HUES48 (cell line): ENCODE results near the gene NBPF8.
A peak's percentile ranks its signal among the peaks of the same experiment; 100 is the strongest.
"Not testable (repeated sequence)": the region's sequence is repeated elsewhere in the genome, so short reads cannot be mapped to it uniquely, and the experiment has no call there.

Experiments
- H3K27ac ChIP-seq: one replicate; pipeline ENCODE4 v1.7.0; 2013; ENCODE audit warnings: low read depth, low read length, inconsistent platforms
- H3K27me3 ChIP-seq: 2 replicates; pipeline ENCODE4 v1.6.1; 2013; ENCODE audit warnings: mild to moderate bottlenecking, low read length; ENCODE audit not compliant: control insufficient read depth, insufficient read depth
- H3K36me3 ChIP-seq: 2 replicates; pipeline ENCODE4 v1.6.1; 2013; ENCODE audit warnings: low read length; ENCODE audit not compliant: control insufficient read depth, insufficient read depth
- H3K4me1 ChIP-seq: 2 replicates; pipeline ENCODE4 v1.6.1; 2013; ENCODE audit warnings: mild to moderate bottlenecking, low read length; ENCODE audit not compliant: control insufficient read depth, insufficient read depth
- H3K4me3 ChIP-seq: 2 replicates; pipeline ENCODE4 v1.5.1; 2013; ENCODE audit warnings: mild to moderate bottlenecking, low read depth, low read length
- H3K9ac ChIP-seq: 2 replicates; pipeline ENCODE4 v1.6.1; 2013; ENCODE audit warnings: mild to moderate bottlenecking, low read depth, low read length, moderate library complexity
- H3K9me3 ChIP-seq: 2 replicates; pipeline ENCODE4 v1.6.1; 2013; ENCODE audit warnings: low read length; ENCODE audit not compliant: control insufficient read depth, insufficient read depth

Gene NBPF8

GRCh38 chr1:120414911-120415480 is at the start of gene NBPF8:
Gene NBPF8 (plus strand): TSS chr1:120415035. CDS start chr1:120436523, 21,488 bp downstream.
- not testable (repeated sequence) for H3K36me3 ChIP-seq, H3K4me1 ChIP-seq, H3K9me3 ChIP-seq, H3K27ac ChIP-seq, H3K9ac ChIP-seq
- peak within 1 kb of the TSS; percentile 35; the same call in 1 of the 2 replicates for H3K4me3 ChIP-seq
- H3K27me3 ChIP-seq = peaks cover 15% of the 10 kb centered on the region

GRCh38 chr1:120367709-120368108 is 47.1 kb upstream of the NBPF8 start:
- not testable (repeated sequence) for H3K27ac ChIP-seq, H3K36me3 ChIP-seq, H3K27me3 ChIP-seq, H3K9me3 ChIP-seq, H3K9ac ChIP-seq, H3K4me1 ChIP-seq, H3K4me3 ChIP-seq

GRCh38 chr1:120386651-120387050 is 28.2 kb upstream of the NBPF8 start:
- not testable (repeated sequence) for H3K9me3 ChIP-seq, H3K4me1 ChIP-seq, H3K9ac ChIP-seq, H3K27me3 ChIP-seq, H3K36me3 ChIP-seq, H3K27ac ChIP-seq, H3K4me3 ChIP-seq

- H3K36me3 ChIP-seq, H3K9me3 ChIP-seq, H3K4me3 ChIP-seq, H3K27me3 ChIP-seq, H3K4me1 ChIP-seq, H3K27ac ChIP-seq, H3K9ac ChIP-seq: not testable (repeated sequence)
Observed at GRCh38 chr1:120388597-120389126, 26.2 kb upstream of the NBPF8 start.

- not testable (repeated sequence) for H3K9me3 ChIP-seq, H3K4me1 ChIP-seq, H3K27me3 ChIP-seq, H3K27ac ChIP-seq, H3K4me3 ChIP-seq, H3K36me3 ChIP-seq, H3K9ac ChIP-seq
Observed at GRCh38 chr1:120391365-120391764, 23.5 kb upstream of the NBPF8 start.

GRCh38 chr1:120393316-120394232 is 21.3 kb upstream of the NBPF8 start:
- not testable (repeated sequence) for H3K9me3 ChIP-seq, H3K4me3 ChIP-seq, H3K27ac ChIP-seq, H3K4me1 ChIP-seq, H3K27me3 ChIP-seq, H3K36me3 ChIP-seq, H3K9ac ChIP-seq

GRCh38 chr1:120405348-120405747 is 9.5 kb upstream of the NBPF8 start:
- not testable (repeated sequence) for H3K27me3 ChIP-seq, H3K4me3 ChIP-seq, H3K36me3 ChIP-seq, H3K4me1 ChIP-seq, H3K27ac ChIP-seq, H3K9ac ChIP-seq, H3K9me3 ChIP-seq

- not testable (repeated sequence) for H3K4me1 ChIP-seq, H3K27ac ChIP-seq, H3K36me3 ChIP-seq, H3K9me3 ChIP-seq, H3K9ac ChIP-seq
- Histone ChIP-seq H3K27me3 (peaks cover 14% of the 10 kb centered on the region), H3K4me3 (peak overlapping the region; percentile 35; the same call in 1 of the 2 replicates)
Observed at GRCh38 chr1:120414451-120414850, 384 bp upstream of the NBPF8 start.

- not testable (repeated sequence) for H3K9ac ChIP-seq, H3K4me1 ChIP-seq, H3K9me3 ChIP-seq, H3K36me3 ChIP-seq, H3K27ac ChIP-seq
- Histone ChIP-seq H3K27me3 (peaks cover 18% of the 10 kb centered on the region), H3K4me3 (peak overlapping the region; percentile 35; the same call in 1 of the 2 replicates)
Observed at GRCh38 chr1:120415492-120415961, 692 bp downstream of the NBPF8 start.

GRCh38 chr1:120425063-120425462 is 10.2 kb downstream of the NBPF8 start:
- not testable (repeated sequence) for H3K9ac ChIP-seq, H3K9me3 ChIP-seq, H3K4me3 ChIP-seq, H3K4me1 ChIP-seq, H3K36me3 ChIP-seq, H3K27ac ChIP-seq
- peaks cover 36% of the 10 kb centered on the region for H3K27me3 ChIP-seq

- not testable (repeated sequence) for H3K27ac ChIP-seq, H3K36me3 ChIP-seq, H3K9ac ChIP-seq, H3K9me3 ChIP-seq, H3K4me1 ChIP-seq, H3K4me3 ChIP-seq
- H3K27me3 ChIP-seq = peaks cover 13% of the 10 kb centered on the region
Observed at GRCh38 chr1:120431626-120432025, 16.8 kb downstream of the NBPF8 start.
